GM23338 (cell line): ENCODE results near the gene FYN. TPM values are rescaled to one million over a fixed set of nuclear protein-coding genes. Genes with fewer than 3 reads are reported as not detected.
A peak's percentile ranks its signal among the peaks of the same experiment; 100 is the strongest.

Experiments used
- ATAC-seq: fragments of 200-7000 bp; cut with Tn5 transposase; 3 replicates; pipeline ENCODE4 v1.9.1; 2020
- DNase-seq: peaks from one replicate; pipeline ENCODE4 v3.0.0-alpha.2; 2015; ENCODE audit warnings: low spot score
- H2AFZ ChIP-seq: fragments of 200-600 bp; sonication (generic); 2 replicates; pipeline ENCODE4 v1.8.0; 2016; ENCODE audit warnings: antibody characterized with exemption, mild to moderate bottlenecking, moderate library complexity
- H3F3A ChIP-seq: fragments of 200-600 bp; sonication (generic); replicated peaks from 2 replicates; pipeline ENCODE4 v1.8.0; 2017; ENCODE audit warnings: antibody characterized with exemption, mixed run types, low read depth
- H3K27ac ChIP-seq: fragments of 200-600 bp; sonication (generic); 2 replicates; pipeline ENCODE4 v1.6.1; 2016; ENCODE audit warnings: low read depth
- H3K27me3 ChIP-seq: fragments of 200-600 bp; sonication (generic); 2 replicates; pipeline ENCODE4 v1.8.0; 2016; ENCODE audit warnings: mild to moderate bottlenecking, mixed run types, moderate library complexity; ENCODE audit not compliant: insufficient read depth
- H3K36me3 ChIP-seq: fragments of 200-600 bp; sonication (generic); 2 replicates; pipeline ENCODE4 v1.8.0; 2016; ENCODE audit warnings: mild to moderate bottlenecking; ENCODE audit not compliant: insufficient read depth
- H3K4me1 ChIP-seq: fragments of 200-600 bp; sonication (generic); 2 replicates; pipeline ENCODE4 v1.8.0; 2016; ENCODE audit warnings: mild to moderate bottlenecking, moderate library complexity; ENCODE audit not compliant: insufficient read depth
- H3K4me2 ChIP-seq: fragments of 200-600 bp; sonication (generic); 2 replicates; pipeline ENCODE4 v1.7.1; 2017; ENCODE audit warnings: mixed run types
- H3K4me3 ChIP-seq: fragments of 200-600 bp; sonication (generic); 2 replicates; pipeline ENCODE4 v1.6.1; 2016; ENCODE audit warnings: mixed run types
- H3K79me2 ChIP-seq: fragments of 200-600 bp; sonication (generic); replicated peaks from 2 replicates; pipeline ENCODE4 v1.8.0; 2017; ENCODE audit warnings: mild to moderate bottlenecking; ENCODE audit not compliant: insufficient read depth
- H3K9me2 ChIP-seq: fragments of 200-600 bp; sonication (generic); 2 replicates; pipeline ENCODE4 v1.8.0; 2017; ENCODE audit not compliant: insufficient read depth
- H4K20me1 ChIP-seq: fragments of 200-600 bp; sonication (generic); replicated peaks from 2 replicates; pipeline ENCODE4 v1.8.0; 2017; ENCODE audit warnings: mild to moderate bottlenecking; ENCODE audit not compliant: insufficient read depth
- H3K27ac Mint-ChIP-seq: 2 replicates; pipeline ENCODE4 v1.8.0; 2020; ENCODE audit warnings: inconsistent platforms, mild to moderate bottlenecking, moderate library complexity, mixed read lengths
- H3K27me3 Mint-ChIP-seq: 3 replicates; pipeline ENCODE4 v1.8.0; 2022; ENCODE audit warnings: low read depth, mild to moderate bottlenecking, moderate library complexity, mixed read lengths, inconsistent platforms; ENCODE audit not compliant: insufficient read depth, poor library complexity
- H3K36me3 Mint-ChIP-seq: 3 replicates; pipeline ENCODE4 v1.8.0; 2021; ENCODE audit warnings: low read depth, mild to moderate bottlenecking, inconsistent platforms, moderate library complexity, mixed read lengths
- H3K4me1 Mint-ChIP-seq: 3 replicates; pipeline ENCODE4 v1.8.0; 2020; ENCODE audit warnings: mild to moderate bottlenecking, inconsistent platforms, mixed read lengths
- H3K4me3 Mint-ChIP-seq: 3 replicates; pipeline ENCODE4 v1.8.0; 2021; ENCODE audit warnings: moderate library complexity, mild to moderate bottlenecking, inconsistent platforms, mixed read lengths
- H3K9me3 Mint-ChIP-seq: 3 replicates; pipeline ENCODE4 v1.8.0; 2020; ENCODE audit warnings: moderate library complexity, mild to moderate bottlenecking, inconsistent platforms, mixed read lengths
- CTCF ChIP-seq, 2 experiments: fragments of 200-600 bp in 1 of 2; sonication (generic) in 1 of 2; conservative IDR thresholded peaks; 2 replicates each; pipeline versions ENCODE4 v1.5.1 to v1.6.1; 2016 to 2017; ENCODE audit warnings: antibody characterized with exemption in 2 of 2, low read depth in 2 of 2, mild to moderate bottlenecking in 2 of 2, moderate library complexity in 1 of 2
- ETS1 ChIP-seq: IDR thresholded peaks from 2 replicates; pipeline ENCODE4 v1.6.1; 2016; ENCODE audit warnings: antibody characterized with exemption
- EZH2 ChIP-seq: fragments of 200-600 bp; sonication (generic); IDR thresholded peaks from one replicate; pipeline ENCODE4 v1.8.0; 2017; ENCODE audit warnings: antibody characterized with exemption, mild to moderate bottlenecking, low read depth; ENCODE audit not compliant: unreplicated experiment
- EZH2phosphoT487 ChIP-seq: fragments of 200-600 bp; sonication (generic); IDR thresholded peaks from one replicate; pipeline ENCODE4 v1.8.1; 2018; ENCODE audit warnings: antibody characterized with exemption; ENCODE audit not compliant: unreplicated experiment
- JUNB ChIP-seq: IDR thresholded peaks from one replicate; pipeline ENCODE4 v1.6.1; 2016; ENCODE audit warnings: antibody characterized with exemption; ENCODE audit not compliant: unreplicated experiment
- REST ChIP-seq: IDR thresholded peaks from one replicate; pipeline ENCODE4 v1.6.1; 2018; ENCODE audit warnings: antibody characterized with exemption; ENCODE audit not compliant: unreplicated experiment
- ZNF331 ChIP-seq: fragments of 250-450 bp; sonication (Bioruptor Pico); IDR thresholded peaks from 2 replicates; pipeline ENCODE4 v1.5.0; 2020; ENCODE audit warnings: low read depth, mild to moderate bottlenecking, moderate library complexity
- ZNF462 ChIP-seq: fragments of 250-450 bp; sonication (Bioruptor Pico); IDR thresholded peaks from 2 replicates; pipeline ENCODE4 v1.5.0; 2020; ENCODE audit warnings: mild to moderate bottlenecking, moderate library complexity
- polyA plus RNA-seq: library from polyadenylated mRNA; unstranded; fragments of >200 nt; fragmentation: Nextera tagmentation; extraction: Ambion mirVana; gene quantifications from 2 replicates; pipeline ENCODE4 v1.2.1, GENCODE V29; 2016
- total RNA-seq: library from RNA; depleted of rRNA; stranded (reverse); fragments of >200 nt; shearing (Covaris generic); gene quantifications from 2 replicates; pipeline ENCODE4 v1.2.3, GENCODE V29; 2014

Gene FYN
- total and polyA plus RNA-seq, 2 experiments from 2014 or later: 46.8 to 143 TPM

- TF ChIP-seq ETS1: no peak
- no peak for TF ChIP-seq ZNF331 (CRISPR knock-in tag)
- TF ChIP-seq JUNB: no peak
- no peak for TF ChIP-seq CTCF (conservative IDR thresholded peaks at IDR 0.05; ENCODE audit: low read depth in 2 of 2)
Observed at GRCh38 chr6:111747396-111747795, 125.9 kb downstream of the FYN start (continued).

- DNase-seq: no peak
- no peak for ATAC-seq
- no peak overlapping the region for H3K4me3 Mint-ChIP-seq
Observed at GRCh38 chr6:111746983-111747382, 126.3 kb downstream of the FYN start.

More at GRCh38 chr6:111746983-111747382, 126.3 kb downstream of the FYN start:
- Histone ChIP-seq H3F3A (no peaks in the 10 kb centered on the region), H3K79me2 (peaks cover 11% of the 10 kb centered on the region; the same call in 1 of the 2 replicates), H3K4me3 (no peak overlapping the region), H3K36me3 (no peaks in the 10 kb centered on the region), H4K20me1 (no peaks in the 10 kb centered on the region), H2AFZ (no peak overlapping the region), H3K4me1 (peaks cover 42% of the 10 kb centered on the region), H3K27ac (peak overlapping the region; percentile 12), H3K27me3 (no peaks in the 10 kb centered on the region), H3K4me2 (no peak overlapping the region), H3K9me2 (no peaks in the 10 kb centered on the region)
- no peaks in the 10 kb centered on the region for H3K9me3 Mint-ChIP-seq
- peaks cover 58% of the 10 kb centered on the region for H3K4me1 Mint-ChIP-seq
- TF ChIP-seq EZH2phosphoT487 (no peak), ETS1 (no peak), REST (no peak), EZH2 (no peak), ZNF462 (no peak)
- H3K36me3 Mint-ChIP-seq: peaks cover 6% of the 10 kb centered on the region; the same call in 1 of the 3 replicates
- peaks cover 7% of the 10 kb centered on the region for H3K27me3 Mint-ChIP-seq
- no peak overlapping the region for H3K27ac Mint-ChIP-seq
